Measurements from ENCODE around the gene PHF12.

The PHF12 gene

GRCh38 chr17:28901866-28902818, 49.2 kb downstream of the PHF12 start:
- TF ChIP-seq CTCF (conservative IDR thresholded peaks at IDR 0.05; ENCODE audit: low read depth, low read length), result no peak
- peak overlapping the region; percentile 53 for H3K4me3 ChIP-seq (ENCODE audit: low read length)
- no peak for DNase-seq (ENCODE audit: low read depth)

- no peak overlapping the region for H3K4me3 ChIP-seq (ENCODE audit: low read length)
- TF ChIP-seq CTCF (conservative IDR thresholded peaks at IDR 0.05; ENCODE audit: low read depth, low read length), result no peak
- DNase-seq (ENCODE audit: low read depth), result no peak
Measured at GRCh38 chr17:28900986-28901726, 50.2 kb downstream of the PHF12 start.

- no peak overlapping the region for H3K4me3 ChIP-seq (ENCODE audit: low read length)
- no peak for DNase-seq (ENCODE audit: low read depth)
- no peak for TF ChIP-seq CTCF (conservative IDR thresholded peaks at IDR 0.05; ENCODE audit: low read depth, low read length)
Measured at GRCh38 chr17:28899212-28899815, 52.0 kb downstream of the PHF12 start.

GRCh38 chr17:28898527-28898955, 52.8 kb downstream of the PHF12 start:
- TF ChIP-seq CTCF (conservative IDR thresholded peaks at IDR 0.05; ENCODE audit: low read depth, low read length), result no peak
- no peak for DNase-seq (ENCODE audit: low read depth)
- no peak overlapping the region for H3K4me3 ChIP-seq (ENCODE audit: low read length)

GRCh38 chr17:28897769-28898526, 53.4 kb downstream of the PHF12 start:
- no peak for TF ChIP-seq CTCF (conservative IDR thresholded peaks at IDR 0.05; ENCODE audit: low read depth, low read length)
- DNase-seq (ENCODE audit: low read depth), result no peak
- H3K4me3 ChIP-seq (ENCODE audit: low read length), result peak overlapping the region; percentile 78

GRCh38 chr17:28896884-28897768, 54.2 kb downstream of the PHF12 start, which contains the start of gene FLOT2:
FLOT2 (minus strand) TSS chr17:28897733; CDS start chr17:28897574, 159 bp downstream.
- H3K4me3 ChIP-seq (ENCODE audit: low read length), result peak within 1 kb of the TSS; percentile 78
- DNase-seq (ENCODE audit: low read depth), result no peak
- peak; percentile 30 for TF ChIP-seq CTCF (conservative IDR thresholded peaks at IDR 0.05; ENCODE audit: low read depth, low read length)
